ENCODE measurements around the gene TSFM.

DNA sequence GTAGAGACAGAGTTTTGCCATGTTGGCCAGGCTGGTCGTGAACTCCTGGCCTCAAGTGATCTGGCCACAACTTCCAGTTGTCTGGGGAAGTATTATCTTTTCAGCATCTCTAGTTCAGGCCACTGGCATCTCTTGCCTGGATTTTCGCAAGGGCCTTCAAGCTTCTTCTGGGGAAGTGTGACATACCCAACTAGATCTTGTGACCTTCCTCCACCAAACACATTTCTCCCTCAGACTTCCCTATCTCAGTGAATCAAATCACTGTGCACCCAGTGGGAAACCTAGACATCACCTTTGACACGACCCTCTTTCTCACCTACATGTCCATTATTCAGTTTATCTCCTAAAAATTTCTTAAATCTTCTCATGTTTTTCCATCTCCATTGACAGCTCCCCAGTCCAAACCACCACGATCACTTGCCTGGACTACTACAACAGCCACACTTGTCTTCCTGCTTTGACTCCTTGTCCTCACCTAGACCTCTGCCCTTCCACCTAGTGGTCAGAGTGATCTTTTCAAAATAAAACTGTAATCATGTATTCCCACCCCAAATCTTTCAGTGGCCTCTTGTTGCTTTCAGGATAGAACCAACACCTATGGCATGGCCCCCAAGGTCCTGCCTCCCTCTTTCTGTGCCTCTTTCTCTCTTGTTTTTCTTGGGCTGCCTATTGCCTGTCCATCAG is 6.9 kb upstream of the TSFM start:
- TF ChIP-seq, protein P1, sequence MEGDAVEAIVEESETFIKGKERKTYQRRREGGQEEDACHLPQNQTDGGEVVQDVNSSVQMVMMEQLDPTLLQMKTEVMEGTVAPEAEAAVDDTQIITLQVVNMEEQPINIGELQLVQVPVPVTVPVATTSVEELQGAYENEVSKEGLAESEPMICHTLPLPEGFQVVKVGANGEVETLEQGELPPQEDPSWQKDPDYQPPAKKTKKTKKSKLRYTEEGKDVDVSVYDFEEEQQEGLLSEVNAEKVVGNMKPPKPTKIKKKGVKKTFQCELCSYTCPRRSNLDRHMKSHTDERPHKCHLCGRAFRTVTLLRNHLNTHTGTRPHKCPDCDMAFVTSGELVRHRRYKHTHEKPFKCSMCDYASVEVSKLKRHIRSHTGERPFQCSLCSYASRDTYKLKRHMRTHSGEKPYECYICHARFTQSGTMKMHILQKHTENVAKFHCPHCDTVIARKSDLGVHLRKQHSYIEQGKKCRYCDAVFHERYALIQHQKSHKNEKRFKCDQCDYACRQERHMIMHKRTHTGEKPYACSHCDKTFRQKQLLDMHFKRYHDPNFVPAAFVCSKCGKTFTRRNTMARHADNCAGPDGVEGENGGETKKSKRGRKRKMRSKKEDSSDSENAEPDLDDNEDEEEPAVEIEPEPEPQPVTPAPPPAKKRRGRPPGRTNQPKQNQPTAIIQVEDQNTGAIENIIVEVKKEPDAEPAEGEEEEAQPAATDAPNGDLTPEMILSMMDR (IDR thresholded peaks at IDR 0.05), result no peak
- no peak for TF ChIP-seq POLR2A (IDR thresholded peaks at IDR 0.05)
